Lower leg skin (tissue), 4 donors: ENCODE results near the gene AOPEP. TPM values are rescaled to one million over a fixed set of nuclear protein-coding genes. Genes with fewer than 3 reads are reported as not detected.

Experiments used
- DNase-seq, 2 donors: peaks; one replicate each; pipeline ENCODE4 v3.0.0-alpha.2; 2019; ENCODE audit warnings: low spot score in 2 of 2
- H3K4me3 ChIP-seq: fragments of 200-600 bp; sonication (generic); 2 replicates; pipeline ENCODE4 v1.5.1; 2017; ENCODE audit warnings: mild to moderate bottlenecking, low read depth; ENCODE audit not compliant: poor library complexity, severe bottlenecking
- POLR2A ChIP-seq, 2 donors: fragments of 450-650 bp; IDR thresholded peaks; one replicate each; pipeline ENCODE4 v1.6.1; 2016 to 2017; ENCODE audit warnings: antibody characterized with exemption in 2 of 2, mild to moderate bottlenecking in 1 of 2, moderate library complexity in 1 of 2
- WGBS, 2 donors: methylation state at CpG; one replicate each; pipeline ENCODE4 v1.1.5; 2018; 5-methylcytosine and 5-hydroxymethylcytosine counted together
- intact Hi-C: fragments of 100-400 bp; cut with DNase I; formaldehyde crosslinking; loops from one replicate; pipeline ENCODE4 v1.15.0; 2023; ENCODE audit warnings: low total_unique reads
- total RNA-seq, 4 donors: library from RNA; depleted of rRNA; stranded (reverse); fragments of >200 nt; gene quantifications; one replicate each; pipeline ENCODE4 v1.1.0, GENCODE V29; 2016
- TF ChIP-seq, protein P1 (sequence below), 3 donors: fragments of 450-650 bp; IDR thresholded peaks; one replicate each; pipeline ENCODE4 v1.5.1; 2016; ENCODE audit warnings: antibody characterized with exemption in 3 of 3, mild to moderate bottlenecking in 3 of 3, moderate library complexity in 2 of 3

AOPEP gene
- total RNA-seq, 4 donors from 2014 or later: 66.3 to 136 (median 118) TPM

GRCh38 chr9:95085036-95085770 is 358.7 kb downstream of the AOPEP start:
- TF ChIP-seq, protein P1, sequence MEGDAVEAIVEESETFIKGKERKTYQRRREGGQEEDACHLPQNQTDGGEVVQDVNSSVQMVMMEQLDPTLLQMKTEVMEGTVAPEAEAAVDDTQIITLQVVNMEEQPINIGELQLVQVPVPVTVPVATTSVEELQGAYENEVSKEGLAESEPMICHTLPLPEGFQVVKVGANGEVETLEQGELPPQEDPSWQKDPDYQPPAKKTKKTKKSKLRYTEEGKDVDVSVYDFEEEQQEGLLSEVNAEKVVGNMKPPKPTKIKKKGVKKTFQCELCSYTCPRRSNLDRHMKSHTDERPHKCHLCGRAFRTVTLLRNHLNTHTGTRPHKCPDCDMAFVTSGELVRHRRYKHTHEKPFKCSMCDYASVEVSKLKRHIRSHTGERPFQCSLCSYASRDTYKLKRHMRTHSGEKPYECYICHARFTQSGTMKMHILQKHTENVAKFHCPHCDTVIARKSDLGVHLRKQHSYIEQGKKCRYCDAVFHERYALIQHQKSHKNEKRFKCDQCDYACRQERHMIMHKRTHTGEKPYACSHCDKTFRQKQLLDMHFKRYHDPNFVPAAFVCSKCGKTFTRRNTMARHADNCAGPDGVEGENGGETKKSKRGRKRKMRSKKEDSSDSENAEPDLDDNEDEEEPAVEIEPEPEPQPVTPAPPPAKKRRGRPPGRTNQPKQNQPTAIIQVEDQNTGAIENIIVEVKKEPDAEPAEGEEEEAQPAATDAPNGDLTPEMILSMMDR (IDR thresholded peaks at IDR 0.05): no peak
- TF ChIP-seq POLR2A (IDR thresholded peaks at IDR 0.05): no peak
- H3K4me3 ChIP-seq: no peak overlapping the region
- intact Hi-C loops: no loop called here
- no peak for DNase-seq
- WGBS, 2 donors: 82 to 87% methylated on average over 29 of the region's 29 CpGs

DNA sequence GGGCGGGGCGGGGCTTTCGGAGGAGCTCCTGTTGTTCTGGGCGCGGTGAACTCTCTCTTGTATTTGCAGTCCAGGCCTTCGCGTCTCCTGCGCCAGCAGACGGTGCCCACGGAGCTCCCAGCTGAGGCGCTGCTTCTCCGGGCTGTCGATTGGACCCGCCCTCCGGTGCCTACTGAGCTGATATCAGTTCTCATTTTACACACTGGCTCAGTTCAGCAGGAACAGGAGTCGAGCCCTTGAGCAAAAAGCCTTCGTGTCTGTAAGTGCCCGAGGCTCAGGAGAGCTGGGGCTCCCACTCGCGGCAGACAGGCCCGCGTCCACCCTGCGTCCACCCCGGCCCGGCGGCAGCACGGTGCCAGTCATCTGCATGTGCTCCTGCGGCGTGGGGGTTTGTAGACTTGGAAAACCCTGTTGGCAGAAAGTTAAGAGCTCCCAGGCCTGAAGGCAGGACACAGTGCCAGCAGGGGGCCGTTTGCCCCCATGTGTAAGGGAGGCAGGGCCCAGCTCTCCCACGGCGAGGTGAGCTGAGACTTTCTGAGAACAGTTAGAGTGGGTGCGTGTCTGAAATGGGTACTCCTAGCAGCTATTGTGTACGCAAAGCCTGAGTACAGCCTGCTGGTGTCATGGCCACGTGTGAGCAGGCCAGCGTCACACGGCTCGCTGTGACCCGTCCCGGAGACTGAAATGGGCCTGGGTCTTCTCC is 359.5 kb downstream of the AOPEP start:
- TF ChIP-seq POLR2A (IDR thresholded peaks at IDR 0.05): no peak
- TF ChIP-seq, protein P1 (IDR thresholded peaks at IDR 0.05): no peak
- 68 to 70% methylated on average over 39 to 40 of the region's 40 CpGs for WGBS, 2 donors
- intact Hi-C loops: no loop called here
- no peak overlapping the region for H3K4me3 ChIP-seq
- DNase-seq: no peak

- WGBS, 2 donors: 87 to 91% methylated on average over 8 of the region's 8 CpGs
- no peak for DNase-seq
- no peak overlapping the region for H3K4me3 ChIP-seq
- intact Hi-C loops: no loop called here
- TF ChIP-seq, protein P1 (IDR thresholded peaks at IDR 0.05): no peak
- TF ChIP-seq POLR2A (IDR thresholded peaks at IDR 0.05): no peak
These were observed 360.1 kb downstream of the AOPEP start for GRCh38 chr9:95086564-95086955.

DNA sequence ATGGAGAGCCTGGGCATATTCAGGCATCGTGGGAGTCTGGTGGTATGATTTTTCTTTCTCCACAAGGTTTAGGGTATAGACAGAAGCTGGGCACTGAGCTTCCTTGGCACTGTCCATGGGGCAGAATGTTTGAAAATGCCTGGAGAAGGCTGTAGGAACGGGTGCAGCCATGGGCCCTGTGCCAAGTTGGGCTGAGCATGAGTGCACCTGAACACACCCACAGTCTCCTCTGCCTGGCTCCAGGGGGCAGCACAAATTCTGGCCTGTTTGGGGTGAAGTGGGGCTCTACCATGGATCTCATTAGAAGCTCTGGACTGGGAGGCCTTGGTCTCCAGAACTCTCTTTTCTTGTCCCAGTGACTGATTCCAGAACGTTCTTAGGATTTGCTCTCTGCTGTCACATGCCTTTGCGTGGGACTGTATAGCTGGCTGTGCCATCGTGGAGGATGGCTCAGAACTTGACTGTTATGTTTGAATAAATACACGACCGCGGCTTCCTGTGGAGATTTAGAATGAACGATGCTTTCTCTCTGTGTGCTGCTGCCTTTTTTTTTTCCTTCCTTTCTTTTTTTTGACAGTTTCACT is 361.3 kb downstream of the AOPEP start:
- WGBS, 2 donors: 63 to 71% methylated on average over 9 of the region's 9 CpGs
- no peak for TF ChIP-seq POLR2A (IDR thresholded peaks at IDR 0.05)
- TF ChIP-seq, protein P1 (IDR thresholded peaks at IDR 0.05): no peak
- H3K4me3 ChIP-seq: no peak overlapping the region
- no peak for DNase-seq
- intact Hi-C loops: no loop called here

GRCh38 chr9:95088421-95089161 is 362.1 kb downstream of the AOPEP start:
- TF ChIP-seq, protein P1 (IDR thresholded peaks at IDR 0.05): no peak
- no peak for DNase-seq
- H3K4me3 ChIP-seq: no peak overlapping the region
- WGBS, 2 donors: 76 to 79% methylated on average over 23 to 26 of the region's 26 CpGs
- intact Hi-C loops: no loop called here
